A549 (cell line): ENCODE measurements around the gene TTC31.

Source experiments
- ATOH8 ChIP-seq: fragments of 250-450 bp; sonication (Bioruptor Pico); IDR thresholded peaks from 2 replicates; pipeline ENCODE4 v1.5.0; 2020; ENCODE audit warnings: low read depth, mild to moderate bottlenecking, moderate library complexity
- CTCF ChIP-seq: fragments of >200 bp; sonication (Bioruptor Twin); formaldehyde crosslinking; IDR thresholded peaks from 3 replicates; pipeline ENCODE4 v1.5.1; 2016
- E2F6 ChIP-seq: IDR thresholded peaks from 2 replicates; pipeline ENCODE4 v1.6.1; 2012; ENCODE audit warnings: low read depth, borderline replicate concordance
- HOXA7 ChIP-seq: fragments of 250-450 bp; sonication (Bioruptor Pico); IDR thresholded peaks from 2 replicates; pipeline ENCODE4 v1.5.0; 2020; ENCODE audit warnings: mild to moderate bottlenecking, moderate library complexity
- MAFK ChIP-seq: fragments of 450-650 bp; IDR thresholded peaks from 2 replicates; pipeline ENCODE4 v1.6.1; 2014; ENCODE audit not compliant: partially characterized antibody
- MAX ChIP-seq: IDR thresholded peaks from 2 replicates; pipeline ENCODE4 v1.6.1; 2012
- MYC ChIP-seq: IDR thresholded peaks from 2 replicates; pipeline ENCODE4 v1.6.1; 2012; ENCODE audit warnings: mild to moderate bottlenecking, inconsistent platforms, low read length, improper control_type of control experiment, borderline replicate concordance
- POLR2A ChIP-seq: IDR thresholded peaks from 2 replicates; pipeline ENCODE4 v1.6.1; 2012; ENCODE audit warnings: mild to moderate bottlenecking, low read length
- RCOR1 ChIP-seq: fragments of 150-350 bp; IDR thresholded peaks from 2 replicates; pipeline ENCODE4 v1.6.1; 2014; ENCODE audit warnings: antibody characterized with exemption, low read length, low read depth
- RFX5 ChIP-seq: fragments of 450-650 bp; IDR thresholded peaks from 2 replicates; pipeline ENCODE4 v1.7.1; 2014; ENCODE audit warnings: antibody characterized with exemption, mild to moderate bottlenecking, moderate library complexity
- TP53 ChIP-seq: fragments of 250-450 bp; sonication (Bioruptor Pico); IDR thresholded peaks from 2 replicates; pipeline ENCODE4 v1.5.0; 2021; ENCODE audit warnings: mild to moderate bottlenecking, moderate library complexity
- ZSCAN20 ChIP-seq: fragments of 250-450 bp; sonication (Bioruptor Pico); IDR thresholded peaks from 2 replicates; pipeline ENCODE4 v1.8.0; 2022; ENCODE audit warnings: mild to moderate bottlenecking, moderate library complexity

- TF ChIP-seq CTCF (no peak), RCOR1 (no peak), MAX (no peak), RFX5 (no peak), E2F6 (no peak), TP53 (CRISPR knock-in tag) (no peak), POLR2A (no peak), ZSCAN20 (CRISPR knock-in tag) (no peak), MYC (no peak), MAFK (no peak), HOXA7 (CRISPR knock-in tag) (no peak), ATOH8 (no peak)
These were observed 38.2 kb upstream of the TTC31 start for GRCh38 chr2:74444498-74445318.
